ENCODE results near the gene ADAMTSL5. TPM values are rescaled to one million over a fixed set of nuclear protein-coding genes. Genes with fewer than 3 reads are reported as not detected.

ADAMTSL5 gene
- total and polyA plus RNA-seq, 2 of the 13 experiments (the other 11 are each of a cell fraction or from before 2014, with no cell fraction given) = 0.60 to 2.7 TPM

GRCh38 chr19:1472231-1473084, 40.4 kb downstream of the ADAMTSL5 start:
- in situ Hi-C loops (cut with HindIII; ENCODE audit: extremely low pct_ligation_motif_present, low pct_unique_long_range_greater_than_20kb) = no loop called here
- Histone ChIP-seq H3K79me2 (ENCODE audit: insufficient read depth, low read length) (peaks cover 6% of the 10 kb centered on the region), H3K27me3 (ENCODE audit: control insufficient read depth in 1 of 2, insufficient read depth in 2 of 2, low read length in 2 of 2) (no peaks in the 10 kb centered on the region), H3K4me3 (replicated peaks in 1 of 3; ENCODE audit: insufficient read depth in 1 of 3, low read depth in 2 of 3, low read length in 3 of 3) (no peak overlapping the region), H4K20me1 (ENCODE audit: insufficient read depth, low read length) (peaks cover 12% of the 10 kb centered on the region), H3K4me2 (ENCODE audit: low read depth, low read length) (no peak overlapping the region), H3K4me1 (ENCODE audit: insufficient read depth, low read length) (peaks cover 32% of the 10 kb centered on the region), H3K27ac (ENCODE audit: extremely low read length, insufficient read depth, low read length) (no peak overlapping the region), H3K36me3 (replicated peaks in 1 of 2; ENCODE audit: control insufficient read depth in 1 of 2, insufficient read depth in 2 of 2, low read length in 2 of 2) (peaks cover 2 to 8% of the 10 kb centered on the region in 2 experiments; a peak in 3 of 5 replicates), H3K9me3 (ENCODE audit: low read length) (no peaks in the 10 kb centered on the region), H3K9ac (ENCODE audit: insufficient read depth, low read depth, low read length) (no peak overlapping the region), H2AFZ (ENCODE audit: low read length) (no peak overlapping the region)
- no TSS peak for BruUV-seq (replicated peaks)
- POLR2A ChIA-PET = interaction anchor here (1.2 to 3.6 kb wide), 3 partner anchors 18 to 32 kb away, joined by 3 to 19 read pairs (median 3); partner anchors contain the start of genes PCSK4 and REEP6
- CTCF ChIA-PET (ENCODE audit: low intra/inter-chr PET ratio, low total read pairs) = no interaction called here
- 88% methylated on average over 21 of the region's 44 CpGs for whole genome bisulfite sequencing (ENCODE audit: low lambda C conversion rate)
- ATAC-seq (no peak), DNase-seq (ENCODE audit: low spot score) (no peak), FAIRE-seq (no peak)
- no peak for TF ChIP-seq JUND (CRISPR knock-in tag; IDR thresholded peaks at IDR 0.05)
- no peak for TF ChIP-seq NRL (CRISPR knock-in tag; IDR thresholded peaks at IDR 0.05; ENCODE audit: borderline replicate concordance)
- 0 out of 2 replicates have a peak, but pooled peaks have one; percentile 27 for TF ChIP-seq CENPT (CRISPR knock-in tag; IDR thresholded peaks at IDR 0.05; ENCODE audit: low read depth)
- 0 out of 2 replicates have a peak, but pooled peaks have one; percentile 50 for TF ChIP-seq ZNF83 (CRISPR knock-in tag; IDR thresholded peaks at IDR 0.05; ENCODE audit: borderline replicate concordance)
- no peak for TF ChIP-seq NONO (IDR thresholded peaks at IDR 0.05)
- TF ChIP-seq NONO (CRISPR knock-in tag; conservative IDR thresholded peaks at IDR 0.05) = 0 out of 2 replicates have a peak, but pooled peaks have one; percentile 23
- TF ChIP-seq AKAP8 (CRISPR knock-in tag; IDR thresholded peaks at IDR 0.05) = 0 out of 2 replicates have a peak, but pooled peaks have one; percentile 77
- no peak for TF ChIP-seq ZNF337 (CRISPR knock-in tag; IDR thresholded peaks at IDR 0.05; ENCODE audit: borderline replicate concordance, low read depth)
- peak; percentile 44 for TF ChIP-seq AGO2 (optimal IDR thresholded peaks at IDR 0.05; ENCODE audit: low read depth, low read length)
- 0 out of 4 replicates have a peak, but pooled peaks of 1 of the 2 experiments have one; percentile 33 for TF ChIP-seq POLR2A (IDR thresholded peaks at IDR 0.05; ENCODE audit: insufficient read depth in 1 of 2, low read depth in 2 of 2, low read length in 2 of 2)
- TF ChIP-seq AGO1 (IDR thresholded peaks at IDR 0.05; ENCODE audit: low read depth, low read length, poor library complexity, severe bottlenecking) = peak; percentile 77
- peak; percentile 12; the same call in 1 of the 2 replicates for TF ChIP-seq POLR2G (IDR thresholded peaks at IDR 0.05; ENCODE audit: low read depth, low read length)
- 0 out of 2 replicates have a peak, but pooled peaks have one; percentile 43 for TF ChIP-seq ZNF550 (CRISPR knock-in tag; IDR thresholded peaks at IDR 0.05; ENCODE audit: borderline replicate concordance)
- intact Hi-C loops (cut with micrococcal nuclease; ENCODE audit: unreplicated experiment) = no loop called here

Measured in HepG2 (cell line).